Endothelial cell of umbilical vein (primary cell): ENCODE measurements around the gene TRPM7. TPM values are rescaled to one million over a fixed set of nuclear protein-coding genes. Genes with fewer than 3 reads are reported as not detected.

Experiments used
- BruUV-seq: library from RNA; stranded (reverse); fragments of 400-500 nt; replicated peaks from 2 replicates; lab custom pipeline; 2021; lab: Mats Ljungman, UMichigan
- CTCF ChIA-PET: fragments of 300-600, 350-600 bp; sonication (Branson Sonifier 250); formaldehyde crosslinking; loops from one replicate; lab custom pipeline; 2021; ENCODE audit warnings: antibody characterized with exemption, inconsistent platforms; lab: Charles Lee
- POLR2A ChIA-PET: fragments of 300-600, 350-600 bp; sonication (Branson Sonifier 250); formaldehyde crosslinking; loops from one replicate; lab custom pipeline; 2021; ENCODE audit warnings: antibody characterized with exemption, inconsistent platforms; lab: Charles Lee
- DNase-seq: peaks from one replicate; pipeline ENCODE4 v3.0.0-alpha.2; 2011; ENCODE audit warnings: low read depth, low spot score
- FAIRE-seq: peaks from 2 replicates; lab custom pipeline; 2011; peaks lifted over from hg19 to GRCh38; lab: Jason Lieb, UNC
- H2AFZ ChIP-seq: 2 replicates; pipeline ENCODE4 v1.6.0; 2012; ENCODE audit warnings: low read depth, low read length, control low read depth, inconsistent platforms
- H3K27ac ChIP-seq: 2 replicates; pipeline ENCODE4 v1.5.1; 2011; ENCODE audit warnings: low read depth, mild to moderate bottlenecking, control low read depth, low read length, moderate library complexity; ENCODE audit not compliant: insufficient read depth
- H3K27me3 ChIP-seq, 2 experiments: 2 replicates each; pipeline versions ENCODE4 v1.6.0 to v1.6.1; 2011; ENCODE audit warnings: low read length in 2 of 2, mixed read lengths in 1 of 2; ENCODE audit not compliant: control insufficient read depth in 2 of 2, insufficient read depth in 2 of 2
- H3K36me3 ChIP-seq, 2 experiments: 2 replicates in 1 of 2; 3 replicates in 1 of 2; pipeline ENCODE4 v1.5.1; 2011; ENCODE audit warnings: low read length in 2 of 2, mild to moderate bottlenecking in 1 of 2, moderate library complexity in 1 of 2; ENCODE audit not compliant: control insufficient read depth in 2 of 2, insufficient read depth in 2 of 2; ENCODE audit errors: extremely low read depth in 1 of 2
- H3K4me1 ChIP-seq: 3 replicates; pipeline ENCODE4 v1.5.1; 2011; ENCODE audit warnings: mild to moderate bottlenecking, low read length; ENCODE audit not compliant: control insufficient read depth, insufficient read depth; ENCODE audit errors: extremely low read depth
- H3K4me2 ChIP-seq: 2 replicates; pipeline ENCODE4 v1.6.1; 2011; ENCODE audit warnings: low read length, control low read depth, mixed read lengths; ENCODE audit not compliant: insufficient read depth
- H3K4me3 ChIP-seq, 3 experiments: fragments of 200-600 bp in 1 of 3; sonication (generic), shearing (Covaris generic) in 1 of 3; replicated peaks in 1 of 3; 2 replicates each; pipeline ENCODE4 v1.5.1; 2011 to 2016; ENCODE audit warnings: control low read depth in 3 of 3, low read length in 3 of 3, mild to moderate bottlenecking in 2 of 3, inconsistent platforms in 1 of 3, low read depth in 1 of 3, moderate library complexity in 1 of 3; ENCODE audit not compliant: insufficient read depth in 1 of 3
- H3K79me2 ChIP-seq: 2 replicates; pipeline ENCODE4 v1.6.0; 2012; ENCODE audit warnings: low read length, inconsistent platforms; ENCODE audit not compliant: control insufficient read depth, insufficient read depth
- H3K9ac ChIP-seq: replicated peaks from 2 replicates; pipeline ENCODE3; 2011; ENCODE audit warnings: low read length, control low read depth; ENCODE audit not compliant: insufficient read depth; ENCODE audit errors: extremely low read depth
- H3K9me1 ChIP-seq: replicated peaks from 3 replicates; pipeline ENCODE4 v1.6.0; 2011; ENCODE audit warnings: mild to moderate bottlenecking, low read length; ENCODE audit not compliant: control insufficient read depth, insufficient read depth; ENCODE audit errors: extremely low read depth
- H3K9me3 ChIP-seq: replicated peaks from 2 replicates; pipeline ENCODE4 v1.5.1; 2012; ENCODE audit warnings: low read length, inconsistent platforms; ENCODE audit not compliant: control insufficient read depth, insufficient read depth
- H4K20me1 ChIP-seq: replicated peaks from 2 replicates; pipeline ENCODE3; 2011; ENCODE audit warnings: mild to moderate bottlenecking, low read length; ENCODE audit not compliant: control insufficient read depth, insufficient read depth; ENCODE audit errors: extremely low read depth
- CTCF ChIP-seq, 2 donors: IDR thresholded peaks; 1 replicate in 1 of 2; 2 replicates in 1 of 2; pipeline ENCODE4 v1.5.1; 2011; ENCODE audit warnings: low read length in 2 of 2, mild to moderate bottlenecking in 2 of 2, moderate library complexity in 2 of 2, control low read depth in 1 of 2, inconsistent platforms in 1 of 2, low read depth in 1 of 2; ENCODE audit not compliant: insufficient read depth in 1 of 2; ENCODE audit errors: extremely low read depth in 1 of 2
- EZH2 ChIP-seq: IDR thresholded peaks from 2 replicates; pipeline ENCODE4 v1.6.1; 2012; ENCODE audit warnings: borderline replicate concordance, low read depth, mild to moderate bottlenecking, moderate library complexity, low read length, inconsistent platforms; ENCODE audit not compliant: severe bottlenecking
- FOS ChIP-seq: IDR thresholded peaks from 2 replicates; pipeline ENCODE4 v1.6.1; 2011; ENCODE audit warnings: mild to moderate bottlenecking, low read length, moderate library complexity, borderline replicate concordance; ENCODE audit not compliant: insufficient read depth
- GATA2 ChIP-seq: IDR thresholded peaks from 2 replicates; pipeline ENCODE4 v1.7.0; 2011; ENCODE audit warnings: low read depth, mild to moderate bottlenecking, moderate library complexity, mixed read lengths, low read length; ENCODE audit not compliant: insufficient read length, insufficient read depth
- JUN ChIP-seq: IDR thresholded peaks from 2 replicates; pipeline ENCODE4 v1.6.1; 2011; ENCODE audit warnings: borderline replicate concordance, low read depth; ENCODE audit not compliant: insufficient read length, insufficient read depth
- MAX ChIP-seq: IDR thresholded peaks from 2 replicates; pipeline ENCODE4 v1.6.1; 2011; ENCODE audit not compliant: insufficient read depth, insufficient read length
- MYC ChIP-seq: IDR thresholded peaks from one replicate; pipeline ENCODE4 v1.6.1; 2011; ENCODE audit warnings: mild to moderate bottlenecking, low read depth, low read length
- POLR2A ChIP-seq: IDR thresholded peaks from 2 replicates; pipeline ENCODE4 v1.6.1; 2012; ENCODE audit warnings: low read depth, mild to moderate bottlenecking, control low read depth, low read length
- POLR2AphosphoS5 ChIP-seq: IDR thresholded peaks from 2 replicates; pipeline ENCODE4 v1.6.1; 2012; ENCODE audit warnings: low read depth, mild to moderate bottlenecking, control low read depth, low read length, moderate library complexity; ENCODE audit not compliant: insufficient read depth
- dilution Hi-C: fragments of 300-500 bp; cut with MboI; formaldehyde crosslinking; loops from one replicate; pipeline ENCODE4 v1.15.0; 2019; ENCODE audit warnings: low sequenced_read_pairs; ENCODE audit not compliant: extremely low pct_ligation_motif_present
- intact Hi-C: fragments of 100-400 bp; cut with micrococcal nuclease; formaldehyde crosslinking; loops from one replicate; pipeline ENCODE4 v1.10.0; 2022
- polyA plus RNA-seq, 4 experiments: library from polyadenylated mRNA; depleted of rRNA in 3 of 4; stranded (reverse) in 3 of 4; unstranded in 1 of 4; fragments of >200 nt; gene quantifications; 2 replicates each; pipeline versions ENCODE4 v1.2.1 to v1.2.3, GENCODE V29; 2011 to 2012; ENCODE audit warnings: missing spikeins in 1 of 4
- total RNA-seq: library from RNA; stranded (reverse); gene quantifications from 2 replicates; pipeline ENCODE4 v1.2.3, GENCODE V29; 2021

TRPM7 gene
- total and polyA plus RNA-seq, 2 donors (not counting 3 experiments of a cell fraction or from before 2014, with no cell fraction given) = 6.4 to 34.8 TPM

- ChIA-PET CTCF (no interaction called here), POLR2A (no interaction called here)
- H3K9me1 ChIP-seq = no peaks in the 10 kb centered on the region
- dilution Hi-C loops (no loop called here), intact Hi-C loops (no loop called here)
- H3K4me2 ChIP-seq = no peak overlapping the region
- TF ChIP-seq MYC (no peak), FOS (no peak), EZH2 (no peak), CTCF (IDR thresholded peaks at IDR 0.05; ENCODE audit: extremely low read depth in 1 of 2, insufficient read depth in 1 of 2, low read depth in 1 of 2, low read length in 2 of 2) (no peak)
- FAIRE-seq (no peak), DNase-seq (no peak)
- no TSS peak for BruUV-seq
- no peaks in the 10 kb centered on the region for H3K9me3 ChIP-seq
- no peaks in the 10 kb centered on the region for H4K20me1 ChIP-seq
- H2AFZ ChIP-seq = no peak overlapping the region
- H3K79me2 ChIP-seq = no peaks in the 10 kb centered on the region
- no peaks in the 10 kb centered on the region for H3K36me3 ChIP-seq
- H3K27me3 ChIP-seq = no peaks in the 10 kb centered on the region
- H3K27ac ChIP-seq = no peak overlapping the region
- no peak overlapping the region for H3K9ac ChIP-seq
- peaks cover 4% of the 10 kb centered on the region for H3K4me1 ChIP-seq
- H3K4me3 ChIP-seq = no peak overlapping the region
These were observed 11.5 kb upstream of the TRPM7 start for GRCh38 chr15:50698101-50698500.

- no peak overlapping the region for H3K27ac ChIP-seq
- ChIA-PET POLR2A (no interaction called here), CTCF (no interaction called here)
- H3K9ac ChIP-seq = no peak overlapping the region
- no peaks in the 10 kb centered on the region for H3K79me2 ChIP-seq
- H3K9me1 ChIP-seq = no peaks in the 10 kb centered on the region
- H2AFZ ChIP-seq = no peak overlapping the region
- H3K9me3 ChIP-seq = no peaks in the 10 kb centered on the region
- intact Hi-C loops (no loop called here), dilution Hi-C loops (no loop called here)
- no peak overlapping the region for H3K4me2 ChIP-seq
- BruUV-seq = no TSS peak
- FAIRE-seq (no peak), DNase-seq (no peak)
- H3K4me3 ChIP-seq = no peak overlapping the region
- no peaks in the 10 kb centered on the region for H3K36me3 ChIP-seq
- no peaks in the 10 kb centered on the region for H4K20me1 ChIP-seq
- TF ChIP-seq MAX (no peak), CTCF (IDR thresholded peaks at IDR 0.05; ENCODE audit: extremely low read depth in 1 of 2, insufficient read depth in 1 of 2, low read depth in 1 of 2, low read length in 2 of 2) (no peak), JUN (no peak), POLR2A (no peak), GATA2 (no peak), MYC (no peak), FOS (no peak), POLR2AphosphoS5 (no peak), EZH2 (no peak)
- no peaks in the 10 kb centered on the region for H3K4me1 ChIP-seq
- H3K27me3 ChIP-seq = no peaks in the 10 kb centered on the region
These were observed 10.7 kb upstream of the TRPM7 start for GRCh38 chr15:50697109-50697797.
